Stomach (tissue), 9 donors: ENCODE results near the gene NFKBIA. TPM values are rescaled to one million over a fixed set of nuclear protein-coding genes. Genes with fewer than 3 reads are reported as not detected.

Experiments
- DNase-seq, 2 donors: peaks; one replicate each; pipeline versions ENCODE4 v3.0.0 to v3.0.0-alpha.2; 2013 to 2019
- H3K27ac ChIP-seq, 5 donors: fragments of 200-600 bp in 4 of 5; sonication (generic) in 4 of 5; one replicate each; pipeline ENCODE4 v1.5.1; 2013 to 2019; ENCODE audit warnings: mild to moderate bottlenecking in 1 of 5, moderate library complexity in 1 of 5
- H3K27me3 ChIP-seq, 3 donors: fragments of 200-600 bp; sonication (generic); one replicate each; pipeline ENCODE4 v1.5.1; 2017 to 2019; ENCODE audit warnings: mixed run types in 1 of 3
- H3K36me3 ChIP-seq, 4 donors: fragments of 200-600 bp; sonication (generic); 1 replicate in 3 of 4; 2 replicates in 1 of 4; pipeline ENCODE4 v1.5.1; 2016 to 2019
- H3K4me1 ChIP-seq, 4 donors: fragments of 200-600 bp; sonication (generic); one replicate each; pipeline ENCODE4 v1.5.1; 2016 to 2019
- H3K4me3 ChIP-seq, 4 donors: fragments of 200-600 bp; sonication (generic) in 3 of 4; one replicate each; pipeline ENCODE4 v1.5.1; 2016 to 2019; ENCODE audit warnings: mild to moderate bottlenecking in 1 of 4
- H3K9me3 ChIP-seq, 4 donors: fragments of 200-600 bp; sonication (generic); one replicate each; pipeline ENCODE4 v1.5.1; 2016 to 2019
- CTCF ChIP-seq, 7 experiments: fragments of 450-650 bp in 4 of 7; fragments of 200-600 bp in 3 of 7; sonication (generic) in 3 of 7; IDR thresholded peaks; one replicate each; pipeline ENCODE4 v1.5.1; 2016 to 2019; ENCODE audit warnings: antibody characterized with exemption in 7 of 7, control low read depth in 2 of 7, mild to moderate bottlenecking in 1 of 7
- EP300 ChIP-seq: sonication (generic); formaldehyde crosslinking; IDR thresholded peaks from one replicate; pipeline ENCODE4 v1.6.1; 2017; ENCODE audit warnings: antibody characterized with exemption
- POLR2A ChIP-seq, 4 donors: fragments of 450-650 bp; IDR thresholded peaks; one replicate each; pipeline ENCODE4 v1.6.1; 2016; ENCODE audit warnings: antibody characterized with exemption in 4 of 4, control low read depth in 2 of 4, mild to moderate bottlenecking in 1 of 4, moderate library complexity in 1 of 4
- POLR2AphosphoS5 ChIP-seq, 3 donors: sonication (generic); formaldehyde crosslinking; IDR thresholded peaks; one replicate each; pipeline ENCODE4 v1.6.1; 2016; ENCODE audit warnings: antibody characterized with exemption in 3 of 3
- WGBS, 5 donors: extraction: QIAGEN DNeasy Blood & Tissue Kit in 3 of 5; methylation state at CpG; one replicate each; pipeline versions ENCODE4 v1.1.5 to v1.1.7; 2013 to 2018; 5-methylcytosine and 5-hydroxymethylcytosine counted together
- intact Hi-C: fragments of 100-400 bp; cut with DNase I; formaldehyde crosslinking; loops from one replicate; pipeline ENCODE4 v1.15.1; 2023; ENCODE audit warnings: low total_unique reads
- polyA plus RNA-seq, 3 donors: library from polyadenylated mRNA; stranded (reverse); fragments of 200-250 nt; gene quantifications; one replicate each; pipeline ENCODE4 v1.2.3, GENCODE V29; 2013
- total RNA-seq, 5 donors: library from RNA; depleted of rRNA; stranded (reverse); fragments of >200 nt; gene quantifications; one replicate each; pipeline versions ENCODE4 v1.1.0 to v1.2.3, GENCODE V29; 2014 to 2016
- donor health status: healthy with polysubstance abuse.
- donor health status: Bipolar disorder and iron deficiency.
- donor health status: healthy.

NFKBIA gene
- total and polyA plus RNA-seq, 8 donors: 107 to 605 (median 172) TPM

GRCh38 chr14:35351897-35352273 lies 52.7 kb downstream of the NFKBIA start:
- WGBS, 5 donors: 77 to 84% (median 81%) methylated on average over 4 of the region's 4 CpGs

More at GRCh38 chr14:35351897-35352273, 52.7 kb downstream of the NFKBIA start:
- Histone ChIP-seq H3K27me3 (no peaks in the 10 kb centered on the region), H3K27ac (peak overlapping the region in 1 of 5 donors; percentile 22), H3K9me3 (no peaks in the 10 kb centered on the region), H3K4me1 (peaks cover 0 to 48% (median 3%) of the 10 kb centered on the region in 4 donors), H3K4me3 (no peak overlapping the region), H3K36me3 (no peaks in the 10 kb centered on the region)
- DNase-seq: no peak
- intact Hi-C loops: no loop called here
- no peak for TF ChIP-seq POLR2A (IDR thresholded peaks at IDR 0.05)
- TF ChIP-seq POLR2AphosphoS5 (IDR thresholded peaks at IDR 0.05): no peak
- TF ChIP-seq EP300: no peak
- TF ChIP-seq CTCF (IDR thresholded peaks at IDR 0.05): no peak

Other genes with a start within 250 kb of the NFKBIA start
- gene PSMA6, start 112.4 kb downstream of the NFKBIA start, total RNA-seq: 100 to 1,000 TPM in 2 of 5 donors, 10 to 100 TPM in 3; 10.7 to 178 (median 62.7) TPM
- gene PSMA6, start 112.4 kb downstream of the NFKBIA start, polyA plus RNA-seq: 100 to 1,000 TPM; 167 to 202 (median 167) TPM
- not detected for gene INSM2, start 129.4 kb upstream of the NFKBIA start, total RNA-seq
- not detected for gene INSM2, start 129.4 kb upstream of the NFKBIA start, polyA plus RNA-seq